Measurements from ENCODE around the gene ELMO1.

Gene ELMO1

GRCh38 chr7:36956814-36957213 is 491.9 kb downstream of the ELMO1 start:
- POLR2A ChIA-PET (ENCODE audit: low non-redundant PET), result no interaction called here
- TF ChIP-seq CTCF (conservative IDR thresholded peaks at IDR 0.05; ENCODE audit: low read depth), result no peak
- DNase-seq (ENCODE audit: low spot score), result no peak
- no peak overlapping the region for H3K27ac ChIP-seq
- CTCF ChIA-PET, result interaction anchor here (1.1 kb wide), 1 partner anchor 225 kb away, joined by 5 read pairs; no protein-coding TSS in a partner anchor

- no peak for TF ChIP-seq CTCF (conservative IDR thresholded peaks at IDR 0.05; ENCODE audit: low read depth)
- no peak overlapping the region for H3K27ac ChIP-seq
- ChIA-PET CTCF (interaction anchor here (1.1 kb wide), 1 partner anchor 12 kb away, joined by 11 read pairs; no protein-coding TSS in a partner anchor), POLR2A (ENCODE audit: low non-redundant PET) (no interaction called here)
- no peak for DNase-seq (ENCODE audit: low spot score)
These were observed 493.1 kb downstream of the ELMO1 start for GRCh38 chr7:36955456-36956129.

- ChIA-PET POLR2A (ENCODE audit: low non-redundant PET) (no interaction called here), CTCF (no interaction called here)
- DNase-seq (ENCODE audit: low spot score), result no peak
- no peak overlapping the region for H3K27ac ChIP-seq
- no peak for TF ChIP-seq CTCF (conservative IDR thresholded peaks at IDR 0.05; ENCODE audit: low read depth)
These were observed 497.4 kb downstream of the ELMO1 start for GRCh38 chr7:36951257-36951697.

- DNase-seq (ENCODE audit: low spot score), result no peak
- no peak for TF ChIP-seq CTCF (conservative IDR thresholded peaks at IDR 0.05; ENCODE audit: low read depth)
- H3K27ac ChIP-seq, result no peak overlapping the region
- CTCF ChIA-PET, result no interaction called here
- POLR2A ChIA-PET (ENCODE audit: low non-redundant PET), result no interaction called here
These were observed 498.7 kb downstream of the ELMO1 start for GRCh38 chr7:36949711-36950600.

GRCh38 chr7:36946401-36946739 is 502.3 kb downstream of the ELMO1 start:
- POLR2A ChIA-PET (ENCODE audit: low non-redundant PET), result no interaction called here
- no peak overlapping the region for H3K27ac ChIP-seq
- TF ChIP-seq CTCF (conservative IDR thresholded peaks at IDR 0.05; ENCODE audit: low read depth), result no peak
- no peak for DNase-seq (ENCODE audit: low spot score)
- CTCF ChIA-PET, result no interaction called here

GRCh38 chr7:36945612-36946400 is 502.9 kb downstream of the ELMO1 start:
- no peak for DNase-seq (ENCODE audit: low spot score)
- H3K27ac ChIP-seq, result no peak overlapping the region
- POLR2A ChIA-PET (ENCODE audit: low non-redundant PET), result no interaction called here
- TF ChIP-seq CTCF (conservative IDR thresholded peaks at IDR 0.05; ENCODE audit: low read depth), result no peak
- CTCF ChIA-PET, result no interaction called here
